GM23338 (cell line): ENCODE measurements around the gene SPACA5. TPM values are rescaled to one million over a fixed set of nuclear protein-coding genes. Genes with fewer than 3 reads are reported as not detected.

ENCODE experiments used
- ATAC-seq: fragments of 200-7000 bp; cut with Tn5 transposase; 3 replicates; pipeline ENCODE4 v1.9.1; 2020
- DNase-seq: peaks from one replicate; pipeline ENCODE4 v3.0.0-alpha.2; 2015; ENCODE audit warnings: low spot score
- H2AFZ ChIP-seq: fragments of 200-600 bp; sonication (generic); 2 replicates; pipeline ENCODE4 v1.8.0; 2016; ENCODE audit warnings: antibody characterized with exemption, mild to moderate bottlenecking, moderate library complexity
- H3F3A ChIP-seq: fragments of 200-600 bp; sonication (generic); replicated peaks from 2 replicates; pipeline ENCODE4 v1.8.0; 2017; ENCODE audit warnings: antibody characterized with exemption, mixed run types, low read depth
- H3K27ac ChIP-seq: fragments of 200-600 bp; sonication (generic); 2 replicates; pipeline ENCODE4 v1.6.1; 2016; ENCODE audit warnings: low read depth
- H3K27me3 ChIP-seq: fragments of 200-600 bp; sonication (generic); 2 replicates; pipeline ENCODE4 v1.8.0; 2016; ENCODE audit warnings: mild to moderate bottlenecking, mixed run types, moderate library complexity; ENCODE audit not compliant: insufficient read depth
- H3K36me3 ChIP-seq: fragments of 200-600 bp; sonication (generic); 2 replicates; pipeline ENCODE4 v1.8.0; 2016; ENCODE audit warnings: mild to moderate bottlenecking; ENCODE audit not compliant: insufficient read depth
- H3K4me1 ChIP-seq: fragments of 200-600 bp; sonication (generic); 2 replicates; pipeline ENCODE4 v1.8.0; 2016; ENCODE audit warnings: mild to moderate bottlenecking, moderate library complexity; ENCODE audit not compliant: insufficient read depth
- H3K4me2 ChIP-seq: fragments of 200-600 bp; sonication (generic); 2 replicates; pipeline ENCODE4 v1.7.1; 2017; ENCODE audit warnings: mixed run types
- H3K4me3 ChIP-seq: fragments of 200-600 bp; sonication (generic); 2 replicates; pipeline ENCODE4 v1.6.1; 2016; ENCODE audit warnings: mixed run types
- H3K79me2 ChIP-seq: fragments of 200-600 bp; sonication (generic); replicated peaks from 2 replicates; pipeline ENCODE4 v1.8.0; 2017; ENCODE audit warnings: mild to moderate bottlenecking; ENCODE audit not compliant: insufficient read depth
- H3K9me2 ChIP-seq: fragments of 200-600 bp; sonication (generic); 2 replicates; pipeline ENCODE4 v1.8.0; 2017; ENCODE audit not compliant: insufficient read depth
- H4K20me1 ChIP-seq: fragments of 200-600 bp; sonication (generic); replicated peaks from 2 replicates; pipeline ENCODE4 v1.8.0; 2017; ENCODE audit warnings: mild to moderate bottlenecking; ENCODE audit not compliant: insufficient read depth
- H3K27ac Mint-ChIP-seq: 2 replicates; pipeline ENCODE4 v1.8.0; 2020; ENCODE audit warnings: inconsistent platforms, mild to moderate bottlenecking, moderate library complexity, mixed read lengths
- H3K27me3 Mint-ChIP-seq: 3 replicates; pipeline ENCODE4 v1.8.0; 2022; ENCODE audit warnings: low read depth, mild to moderate bottlenecking, moderate library complexity, mixed read lengths, inconsistent platforms; ENCODE audit not compliant: insufficient read depth, poor library complexity
- H3K36me3 Mint-ChIP-seq: 3 replicates; pipeline ENCODE4 v1.8.0; 2021; ENCODE audit warnings: low read depth, mild to moderate bottlenecking, inconsistent platforms, moderate library complexity, mixed read lengths
- H3K4me1 Mint-ChIP-seq: 3 replicates; pipeline ENCODE4 v1.8.0; 2020; ENCODE audit warnings: mild to moderate bottlenecking, inconsistent platforms, mixed read lengths
- H3K4me3 Mint-ChIP-seq: 3 replicates; pipeline ENCODE4 v1.8.0; 2021; ENCODE audit warnings: moderate library complexity, mild to moderate bottlenecking, inconsistent platforms, mixed read lengths
- H3K9me3 Mint-ChIP-seq: 3 replicates; pipeline ENCODE4 v1.8.0; 2020; ENCODE audit warnings: moderate library complexity, mild to moderate bottlenecking, inconsistent platforms, mixed read lengths
- CREB1 ChIP-seq: fragments of 250-450 bp; sonication (Bioruptor Pico); IDR thresholded peaks from 2 replicates; pipeline ENCODE4 v1.5.0; 2020; ENCODE audit warnings: low read depth, mild to moderate bottlenecking, moderate library complexity
- EZH2 ChIP-seq: fragments of 200-600 bp; sonication (generic); IDR thresholded peaks from one replicate; pipeline ENCODE4 v1.8.0; 2017; ENCODE audit warnings: antibody characterized with exemption, mild to moderate bottlenecking, low read depth; ENCODE audit not compliant: unreplicated experiment
- EZH2phosphoT487 ChIP-seq: fragments of 200-600 bp; sonication (generic); IDR thresholded peaks from one replicate; pipeline ENCODE4 v1.8.1; 2018; ENCODE audit warnings: antibody characterized with exemption; ENCODE audit not compliant: unreplicated experiment
- JUNB ChIP-seq: IDR thresholded peaks from one replicate; pipeline ENCODE4 v1.6.1; 2016; ENCODE audit warnings: antibody characterized with exemption; ENCODE audit not compliant: unreplicated experiment
- NANOG ChIP-seq: IDR thresholded peaks from 2 replicates; pipeline ENCODE4 v1.6.1; 2016; ENCODE audit warnings: antibody characterized with exemption, borderline replicate concordance
- POLR2AphosphoS5 ChIP-seq: IDR thresholded peaks from 2 replicates; pipeline ENCODE4 v1.6.1; 2016; ENCODE audit warnings: antibody characterized with exemption, low read depth
- REST ChIP-seq: IDR thresholded peaks from one replicate; pipeline ENCODE4 v1.6.1; 2018; ENCODE audit warnings: antibody characterized with exemption; ENCODE audit not compliant: unreplicated experiment
- STAT1 ChIP-seq: IDR thresholded peaks from one replicate; pipeline ENCODE4 v1.6.1; 2016; ENCODE audit warnings: antibody characterized with exemption; ENCODE audit not compliant: unreplicated experiment
- ZNF114 ChIP-seq: fragments of 250-450 bp; sonication (Bioruptor Pico); IDR thresholded peaks from 2 replicates; pipeline ENCODE4 v1.5.0; 2020; ENCODE audit warnings: mild to moderate bottlenecking, moderate library complexity
- ZNF331 ChIP-seq: fragments of 250-450 bp; sonication (Bioruptor Pico); IDR thresholded peaks from 2 replicates; pipeline ENCODE4 v1.5.0; 2020; ENCODE audit warnings: low read depth, mild to moderate bottlenecking, moderate library complexity
- polyA plus RNA-seq: library from polyadenylated mRNA; unstranded; fragments of >200 nt; fragmentation: Nextera tagmentation; extraction: Ambion mirVana; gene quantifications from 2 replicates; pipeline ENCODE4 v1.2.1, GENCODE V29; 2016
- total RNA-seq: library from RNA; depleted of rRNA; stranded (reverse); fragments of >200 nt; shearing (Covaris generic); gene quantifications from 2 replicates; pipeline ENCODE4 v1.2.3, GENCODE V29; 2014
- TF ChIP-seq, protein P1 (sequence below): fragments of 250-450 bp; sonication (Bioruptor Pico); IDR thresholded peaks from 2 replicates; pipeline ENCODE4 v1.5.0; 2020; ENCODE audit warnings: mild to moderate bottlenecking, moderate library complexity
- TF ChIP-seq, protein P2 (sequence below), 2 experiments: fragments of 200-600 bp in 1 of 2; sonication (generic) in 1 of 2; conservative IDR thresholded peaks; 2 replicates each; pipeline versions ENCODE4 v1.5.1 to v1.6.1; 2016 to 2017; ENCODE audit warnings: antibody characterized with exemption in 2 of 2, low read depth in 2 of 2, mild to moderate bottlenecking in 2 of 2, moderate library complexity in 1 of 2
- TF ChIP-seq, protein P3 (sequence below): IDR thresholded peaks from 2 replicates; pipeline ENCODE4 v1.6.1; 2016; ENCODE audit warnings: antibody characterized with exemption

SPACA5 gene
- total and polyA plus RNA-seq, 2 experiments from 2014 or later: not detected

DNA sequence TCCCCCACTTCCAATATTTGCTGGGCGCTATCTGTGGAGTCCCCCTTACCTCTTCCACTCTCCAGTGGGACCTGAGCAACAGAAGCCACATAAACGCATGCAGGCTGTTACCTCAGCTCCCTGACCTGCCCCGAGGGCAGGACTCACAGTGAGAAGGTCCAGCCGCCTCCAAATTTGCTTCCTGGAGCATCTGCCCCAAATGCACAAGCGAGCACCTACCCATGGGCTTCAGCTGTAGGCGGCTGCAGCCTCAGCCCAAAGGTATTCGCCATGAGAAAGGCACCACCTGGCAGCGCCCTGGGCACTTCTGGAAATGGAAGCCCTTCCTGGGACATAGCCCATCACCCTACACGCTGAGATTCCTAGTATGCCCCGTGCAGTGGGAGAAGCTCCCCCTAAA, 23.4 kb downstream of the SPACA5 start:
- peaks cover 4% of the 10 kb centered on the region; the same call in 1 of the 3 replicates for H3K4me1 Mint-ChIP-seq
- Histone ChIP-seq H3K9me2 (no peaks in the 10 kb centered on the region), H3K36me3 (no peaks in the 10 kb centered on the region), H3K4me3 (no peak overlapping the region), H3K27ac (no peak overlapping the region), H2AFZ (no peak overlapping the region), H3K79me2 (no peaks in the 10 kb centered on the region), H3K4me1 (no peaks in the 10 kb centered on the region; the same call in 1 of the 2 replicates), H4K20me1 (no peaks in the 10 kb centered on the region), H3K4me2 (no peak overlapping the region), H3F3A (no peaks in the 10 kb centered on the region), H3K27me3 (no peaks in the 10 kb centered on the region)
- no peak overlapping the region for H3K27ac Mint-ChIP-seq
- no peak overlapping the region for H3K4me3 Mint-ChIP-seq
- H3K36me3 Mint-ChIP-seq: no peaks in the 10 kb centered on the region; the same call in 2 of the 3 replicates
- H3K27me3 Mint-ChIP-seq: peaks cover 4% of the 10 kb centered on the region
- ATAC-seq (no peak), DNase-seq (no peak)
- H3K9me3 Mint-ChIP-seq: no peaks in the 10 kb centered on the region; the same call in 2 of the 3 replicates
- TF ChIP-seq NANOG (no peak), EZH2phosphoT487 (no peak), CREB1 (CRISPR knock-in tag) (no peak), ZNF331 (CRISPR knock-in tag) (no peak), REST (no peak), STAT1 (no peak), EZH2 (no peak), POLR2AphosphoS5 (no peak), JUNB (no peak), ZNF114 (CRISPR knock-in tag) (no peak)
- TF ChIP-seq, protein P1, sequence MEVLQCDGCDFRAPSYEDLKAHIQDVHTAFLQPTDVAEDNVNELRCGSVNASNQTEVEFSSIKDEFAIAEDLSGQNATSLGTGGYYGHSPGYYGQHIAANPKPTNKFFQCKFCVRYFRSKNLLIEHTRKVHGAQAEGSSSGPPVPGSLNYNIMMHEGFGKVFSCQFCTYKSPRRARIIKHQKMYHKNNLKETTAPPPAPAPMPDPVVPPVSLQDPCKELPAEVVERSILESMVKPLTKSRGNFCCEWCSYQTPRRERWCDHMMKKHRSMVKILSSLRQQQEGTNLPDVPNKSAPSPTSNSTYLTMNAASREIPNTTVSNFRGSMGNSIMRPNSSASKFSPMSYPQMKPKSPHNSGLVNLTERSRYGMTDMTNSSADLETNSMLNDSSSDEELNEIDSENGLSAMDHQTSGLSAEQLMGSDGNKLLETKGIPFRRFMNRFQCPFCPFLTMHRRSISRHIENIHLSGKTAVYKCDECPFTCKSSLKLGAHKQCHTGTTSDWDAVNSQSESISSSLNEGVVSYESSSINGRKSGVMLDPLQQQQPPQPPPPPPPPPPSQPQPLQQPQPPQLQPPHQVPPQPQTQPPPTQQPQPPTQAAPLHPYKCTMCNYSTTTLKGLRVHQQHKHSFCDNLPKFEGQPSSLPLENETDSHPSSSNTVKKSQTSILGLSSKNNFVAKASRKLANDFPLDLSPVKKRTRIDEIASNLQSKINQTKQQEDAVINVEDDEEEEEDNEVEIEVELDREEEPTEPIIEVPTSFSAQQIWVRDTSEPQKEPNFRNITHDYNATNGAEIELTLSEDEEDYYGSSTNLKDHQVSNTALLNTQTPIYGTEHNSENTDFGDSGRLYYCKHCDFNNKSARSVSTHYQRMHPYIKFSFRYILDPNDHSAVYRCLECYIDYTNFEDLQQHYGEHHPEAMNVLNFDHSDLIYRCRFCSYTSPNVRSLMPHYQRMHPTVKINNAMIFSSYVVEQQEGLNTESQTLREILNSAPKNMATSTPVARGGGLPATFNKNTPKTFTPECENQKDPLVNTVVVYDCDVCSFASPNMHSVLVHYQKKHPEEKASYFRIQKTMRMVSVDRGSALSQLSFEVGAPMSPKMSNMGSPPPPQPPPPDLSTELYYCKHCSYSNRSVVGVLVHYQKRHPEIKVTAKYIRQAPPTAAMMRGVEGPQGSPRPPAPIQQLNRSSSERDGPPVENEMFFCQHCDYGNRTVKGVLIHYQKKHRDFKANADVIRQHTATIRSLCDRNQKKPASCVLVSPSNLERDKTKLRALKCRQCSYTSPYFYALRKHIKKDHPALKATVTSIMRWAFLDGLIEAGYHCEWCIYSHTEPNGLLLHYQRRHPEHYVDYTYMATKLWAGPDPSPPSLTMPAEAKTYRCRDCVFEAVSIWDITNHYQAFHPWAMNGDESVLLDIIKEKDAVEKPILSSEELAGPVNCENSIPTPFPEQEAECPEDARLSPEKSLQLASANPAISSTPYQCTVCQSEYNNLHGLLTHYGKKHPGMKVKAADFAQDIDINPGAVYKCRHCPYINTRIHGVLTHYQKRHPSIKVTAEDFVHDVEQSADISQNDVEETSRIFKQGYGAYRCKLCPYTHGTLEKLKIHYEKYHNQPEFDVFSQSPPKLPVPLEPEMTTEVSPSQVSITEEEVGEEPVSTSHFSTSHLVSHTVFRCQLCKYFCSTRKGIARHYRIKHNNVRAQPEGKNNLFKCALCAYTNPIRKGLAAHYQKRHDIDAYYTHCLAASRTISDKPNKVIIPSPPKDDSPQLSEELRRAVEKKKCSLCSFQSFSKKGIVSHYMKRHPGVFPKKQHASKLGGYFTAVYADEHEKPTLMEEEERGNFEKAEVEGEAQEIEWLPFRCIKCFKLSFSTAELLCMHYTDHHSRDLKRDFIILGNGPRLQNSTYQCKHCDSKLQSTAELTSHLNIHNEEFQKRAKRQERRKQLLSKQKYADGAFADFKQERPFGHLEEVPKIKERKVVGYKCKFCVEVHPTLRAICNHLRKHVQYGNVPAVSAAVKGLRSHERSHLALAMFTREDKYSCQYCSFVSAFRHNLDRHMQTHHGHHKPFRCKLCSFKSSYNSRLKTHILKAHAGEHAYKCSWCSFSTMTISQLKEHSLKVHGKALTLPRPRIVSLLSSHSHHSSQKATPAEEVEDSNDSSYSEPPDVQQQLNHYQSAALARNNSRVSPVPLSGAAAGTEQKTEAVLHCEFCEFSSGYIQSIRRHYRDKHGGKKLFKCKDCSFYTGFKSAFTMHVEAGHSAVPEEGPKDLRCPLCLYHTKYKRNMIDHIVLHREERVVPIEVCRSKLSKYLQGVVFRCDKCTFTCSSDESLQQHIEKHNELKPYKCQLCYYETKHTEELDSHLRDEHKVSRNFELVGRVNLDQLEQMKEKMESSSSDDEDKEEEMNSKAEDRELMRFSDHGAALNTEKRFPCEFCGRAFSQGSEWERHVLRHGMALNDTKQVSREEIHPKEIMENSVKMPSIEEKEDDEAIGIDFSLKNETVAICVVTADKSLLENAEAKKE (CRISPR knock-in tag): no peak
- TF ChIP-seq, protein P2, sequence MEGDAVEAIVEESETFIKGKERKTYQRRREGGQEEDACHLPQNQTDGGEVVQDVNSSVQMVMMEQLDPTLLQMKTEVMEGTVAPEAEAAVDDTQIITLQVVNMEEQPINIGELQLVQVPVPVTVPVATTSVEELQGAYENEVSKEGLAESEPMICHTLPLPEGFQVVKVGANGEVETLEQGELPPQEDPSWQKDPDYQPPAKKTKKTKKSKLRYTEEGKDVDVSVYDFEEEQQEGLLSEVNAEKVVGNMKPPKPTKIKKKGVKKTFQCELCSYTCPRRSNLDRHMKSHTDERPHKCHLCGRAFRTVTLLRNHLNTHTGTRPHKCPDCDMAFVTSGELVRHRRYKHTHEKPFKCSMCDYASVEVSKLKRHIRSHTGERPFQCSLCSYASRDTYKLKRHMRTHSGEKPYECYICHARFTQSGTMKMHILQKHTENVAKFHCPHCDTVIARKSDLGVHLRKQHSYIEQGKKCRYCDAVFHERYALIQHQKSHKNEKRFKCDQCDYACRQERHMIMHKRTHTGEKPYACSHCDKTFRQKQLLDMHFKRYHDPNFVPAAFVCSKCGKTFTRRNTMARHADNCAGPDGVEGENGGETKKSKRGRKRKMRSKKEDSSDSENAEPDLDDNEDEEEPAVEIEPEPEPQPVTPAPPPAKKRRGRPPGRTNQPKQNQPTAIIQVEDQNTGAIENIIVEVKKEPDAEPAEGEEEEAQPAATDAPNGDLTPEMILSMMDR (conservative IDR thresholded peaks at IDR 0.05; ENCODE audit: low read depth in 2 of 2): no peak
- TF ChIP-seq, protein P3, sequence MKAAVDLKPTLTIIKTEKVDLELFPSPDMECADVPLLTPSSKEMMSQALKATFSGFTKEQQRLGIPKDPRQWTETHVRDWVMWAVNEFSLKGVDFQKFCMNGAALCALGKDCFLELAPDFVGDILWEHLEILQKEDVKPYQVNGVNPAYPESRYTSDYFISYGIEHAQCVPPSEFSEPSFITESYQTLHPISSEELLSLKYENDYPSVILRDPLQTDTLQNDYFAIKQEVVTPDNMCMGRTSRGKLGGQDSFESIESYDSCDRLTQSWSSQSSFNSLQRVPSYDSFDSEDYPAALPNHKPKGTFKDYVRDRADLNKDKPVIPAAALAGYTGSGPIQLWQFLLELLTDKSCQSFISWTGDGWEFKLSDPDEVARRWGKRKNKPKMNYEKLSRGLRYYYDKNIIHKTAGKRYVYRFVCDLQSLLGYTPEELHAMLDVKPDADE: no peak
